Sigmoid colon (tissue), 4 donors: ENCODE data around the gene EMC7.

Source experiments
- CTCF ChIP-seq, 4 experiments: fragments of 450-650 bp in 3 of 4; fragments of 200-600 bp in 1 of 4; IDR thresholded peaks; one replicate each; pipeline ENCODE4 v1.5.1; 2016 to 2019; ENCODE audit warnings: antibody characterized with exemption in 4 of 4, mild to moderate bottlenecking in 3 of 4, moderate library complexity in 2 of 4
- EP300 ChIP-seq, 4 donors: sonication (generic); formaldehyde crosslinking; IDR thresholded peaks; one replicate each; pipeline ENCODE4 v1.6.1; 2017; ENCODE audit warnings: antibody characterized with exemption in 4 of 4
- POLR2A ChIP-seq, 2 donors: fragments of 450-650 bp; IDR thresholded peaks; one replicate each; pipeline ENCODE4 v1.6.1; 2016; ENCODE audit warnings: antibody characterized with exemption in 2 of 2, mild to moderate bottlenecking in 2 of 2, moderate library complexity in 2 of 2

GRCh38 chr15:34056911-34057310 lies 44.8 kb downstream of the EMC7 start:
- TF ChIP-seq POLR2A (IDR thresholded peaks at IDR 0.05) (no peak), CTCF (IDR thresholded peaks at IDR 0.05) (no peak), EP300 (IDR thresholded peaks at IDR 0.05) (no peak)
